Adrenal gland (tissue), 5 donors: ENCODE data around the gene MAVS.

Source experiments
- POLR2A ChIP-seq, 2 donors: fragments of 450-650 bp; IDR thresholded peaks; one replicate each; pipeline ENCODE4 v1.6.1; 2017; ENCODE audit warnings: antibody characterized with exemption in 2 of 2, mild to moderate bottlenecking in 2 of 2, moderate library complexity in 1 of 2
- TF ChIP-seq, protein P1 (sequence below), 6 experiments: fragments of 450-650 bp in 4 of 6; fragments of 200-600 bp in 2 of 6; sonication (generic) in 1 of 6; IDR thresholded peaks; 1 replicate in 5 of 6; 2 replicates in 1 of 6; pipeline versions ENCODE4 v1.5.1 to v1.8.0; 2016 to 2021; ENCODE audit warnings: antibody characterized with exemption in 6 of 6, mild to moderate bottlenecking in 2 of 6, moderate library complexity in 1 of 6
- donor health status: DM: no; HTN: no; CAD: no.

DNA sequence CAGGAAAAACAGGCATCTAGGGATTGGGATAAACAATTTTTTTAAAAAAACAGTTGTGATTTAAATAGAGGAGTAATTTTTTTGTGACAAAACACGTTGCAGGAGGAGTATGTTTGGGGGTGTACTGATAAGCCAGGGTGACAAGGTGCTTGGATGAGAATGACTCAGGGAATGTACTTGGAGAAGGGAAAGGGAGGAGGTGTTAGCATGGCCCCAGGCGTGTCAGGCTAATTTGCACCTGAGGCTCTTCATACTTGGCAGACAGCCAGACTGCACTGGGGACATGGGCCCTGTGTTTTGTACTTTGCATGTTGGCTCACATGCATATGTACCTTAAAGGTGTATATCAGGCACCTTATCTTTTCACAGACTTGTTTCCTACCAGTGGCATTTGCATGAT, 65.3 kb downstream of the MAVS start:
- TF ChIP-seq, protein P1, sequence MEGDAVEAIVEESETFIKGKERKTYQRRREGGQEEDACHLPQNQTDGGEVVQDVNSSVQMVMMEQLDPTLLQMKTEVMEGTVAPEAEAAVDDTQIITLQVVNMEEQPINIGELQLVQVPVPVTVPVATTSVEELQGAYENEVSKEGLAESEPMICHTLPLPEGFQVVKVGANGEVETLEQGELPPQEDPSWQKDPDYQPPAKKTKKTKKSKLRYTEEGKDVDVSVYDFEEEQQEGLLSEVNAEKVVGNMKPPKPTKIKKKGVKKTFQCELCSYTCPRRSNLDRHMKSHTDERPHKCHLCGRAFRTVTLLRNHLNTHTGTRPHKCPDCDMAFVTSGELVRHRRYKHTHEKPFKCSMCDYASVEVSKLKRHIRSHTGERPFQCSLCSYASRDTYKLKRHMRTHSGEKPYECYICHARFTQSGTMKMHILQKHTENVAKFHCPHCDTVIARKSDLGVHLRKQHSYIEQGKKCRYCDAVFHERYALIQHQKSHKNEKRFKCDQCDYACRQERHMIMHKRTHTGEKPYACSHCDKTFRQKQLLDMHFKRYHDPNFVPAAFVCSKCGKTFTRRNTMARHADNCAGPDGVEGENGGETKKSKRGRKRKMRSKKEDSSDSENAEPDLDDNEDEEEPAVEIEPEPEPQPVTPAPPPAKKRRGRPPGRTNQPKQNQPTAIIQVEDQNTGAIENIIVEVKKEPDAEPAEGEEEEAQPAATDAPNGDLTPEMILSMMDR (IDR thresholded peaks at IDR 0.05): no peak
- no peak for TF ChIP-seq POLR2A (IDR thresholded peaks at IDR 0.05)
